Activated B cell treated with CpG ODN at 0.5 μM for 24 hours (primary cell): Measurements from ENCODE around the gene TASP1. TPM values are rescaled to one million over a fixed set of nuclear protein-coding genes. Genes with fewer than 3 reads are reported as not detected.

Experiments used
- ATAC-seq: fragments of 200-7000 bp; cut with Tn5 transposase; one replicate; pipeline ENCODE4 v1.10.0; 2021; ENCODE audit warnings: low read depth, mild to moderate bottlenecking, moderate library complexity
- CTCF ChIA-PET: fragments of 350-600 bp; sonication (Branson Sonifier 250); formaldehyde crosslinking; loops from one replicate; lab custom pipeline; 2021; ENCODE audit warnings: antibody characterized with exemption; lab: Charles Lee
- POLR2A ChIA-PET: fragments of 350-600 bp; sonication (Branson Sonifier 250); formaldehyde crosslinking; loops from one replicate; lab custom pipeline; 2021; ENCODE audit warnings: antibody characterized with exemption; lab: Charles Lee
- DNase-seq: peaks from one replicate; pipeline ENCODE4 v3.0.0; 2022
- H3K27ac Mint-ChIP-seq: one replicate; pipeline ENCODE4 v1.8.0; 2020; ENCODE audit warnings: mixed read lengths
- H3K27me3 Mint-ChIP-seq: one replicate; pipeline ENCODE4 v1.8.0; 2021; ENCODE audit warnings: mixed read lengths
- H3K36me3 Mint-ChIP-seq: one replicate; pipeline ENCODE4 v1.8.0; 2021; ENCODE audit warnings: low read depth, mixed read lengths
- H3K4me1 Mint-ChIP-seq: one replicate; pipeline ENCODE4 v1.8.0; 2021; ENCODE audit warnings: mixed read lengths
- H3K4me3 Mint-ChIP-seq: one replicate; pipeline ENCODE4 v1.8.0; 2020; ENCODE audit warnings: mild to moderate bottlenecking, mixed read lengths
- H3K9me3 Mint-ChIP-seq: one replicate; pipeline ENCODE4 v1.8.0; 2020; ENCODE audit warnings: mixed read lengths
- CTCF ChIP-seq: fragments of 200-600 bp; IDR thresholded peaks from one replicate; pipeline ENCODE4 v1.8.0; 2022; ENCODE audit warnings: antibody characterized with exemption, mild to moderate bottlenecking
- intact Hi-C: fragments of 100-400 bp; cut with micrococcal nuclease; formaldehyde crosslinking; loops from one replicate; pipeline ENCODE4 v1.15.1; 2024
- total RNA-seq: library from RNA; stranded (reverse); gene quantifications from 2 replicates; pipeline ENCODE4 v1.2.3, GENCODE V29; 2022

The TASP1 gene
- total RNA-seq, 1 donor from 2014 or later = 20.6 TPM

GRCh38 chr20:13344671-13345070, 294.1 kb downstream of the TASP1 start:
- Mint-ChIP-seq H3K4me3 (no peak overlapping the region), H3K27ac (no peak overlapping the region), H3K4me1 (no peaks in the 10 kb centered on the region), H3K27me3 (peaks cover 3% of the 10 kb centered on the region), H3K36me3 (no peaks in the 10 kb centered on the region), H3K9me3 (no peaks in the 10 kb centered on the region)
- TF ChIP-seq CTCF = no peak
- ATAC-seq (no peak), DNase-seq (no peak)
- POLR2A ChIA-PET = no interaction called here
- intact Hi-C loops = no loop called here
- CTCF ChIA-PET = no interaction called here

GRCh38 chr20:13342469-13343242, 296.1 kb downstream of the TASP1 start:
- no peak for DNase-seq
- no peaks in the 10 kb centered on the region for H3K9me3 Mint-ChIP-seq
- no peak for ATAC-seq
- CTCF ChIA-PET = no interaction called here
- H3K4me3 Mint-ChIP-seq = no peak overlapping the region
- TF ChIP-seq CTCF = no peak
- POLR2A ChIA-PET = no interaction called here
- peaks cover 3% of the 10 kb centered on the region for H3K27me3 Mint-ChIP-seq
- H3K27ac Mint-ChIP-seq = no peak overlapping the region
- no peaks in the 10 kb centered on the region for H3K36me3 Mint-ChIP-seq
- intact Hi-C loops = no loop called here
- no peaks in the 10 kb centered on the region for H3K4me1 Mint-ChIP-seq

DNA sequence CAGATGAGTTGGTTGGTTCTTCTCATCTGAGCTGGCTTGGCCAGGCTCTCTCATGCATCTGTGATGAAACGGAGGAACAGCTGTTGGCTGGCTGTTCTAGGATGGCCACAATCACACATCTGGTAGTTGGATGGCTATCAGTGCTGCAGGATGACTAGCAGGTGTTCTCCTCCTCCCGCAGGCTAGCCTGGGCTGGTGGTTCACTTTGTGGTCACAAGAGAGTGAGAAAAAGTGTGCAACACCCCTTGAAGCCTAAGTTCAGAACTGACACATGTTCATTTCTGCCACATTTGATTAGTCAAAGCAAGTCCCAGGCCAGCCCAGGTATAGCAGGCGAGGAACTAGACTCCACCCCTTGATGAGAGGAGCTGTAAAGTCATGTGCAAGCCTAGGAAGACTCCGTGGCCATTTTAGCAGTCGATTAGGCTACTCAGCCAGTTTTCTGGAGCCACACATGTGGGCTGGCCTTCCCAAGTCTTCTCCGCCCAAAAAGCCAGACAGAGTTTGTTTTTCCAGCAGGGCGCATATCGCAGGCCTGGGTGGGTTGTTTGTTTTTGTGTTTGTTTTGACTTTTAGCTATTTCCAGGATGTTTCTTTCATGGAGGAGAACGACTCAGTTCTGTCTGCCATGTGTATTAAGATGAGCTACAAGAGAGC, 296.9 kb downstream of the TASP1 start:
- Mint-ChIP-seq H3K36me3 (no peaks in the 10 kb centered on the region), H3K4me3 (no peak overlapping the region), H3K9me3 (no peaks in the 10 kb centered on the region), H3K4me1 (no peaks in the 10 kb centered on the region), H3K27ac (no peak overlapping the region), H3K27me3 (peaks cover 3% of the 10 kb centered on the region)
- DNase-seq = no peak
- ChIA-PET CTCF (no interaction called here), POLR2A (no interaction called here)
- ATAC-seq = no peak
- no peak for TF ChIP-seq CTCF
- intact Hi-C loops = no loop called here

DNA sequence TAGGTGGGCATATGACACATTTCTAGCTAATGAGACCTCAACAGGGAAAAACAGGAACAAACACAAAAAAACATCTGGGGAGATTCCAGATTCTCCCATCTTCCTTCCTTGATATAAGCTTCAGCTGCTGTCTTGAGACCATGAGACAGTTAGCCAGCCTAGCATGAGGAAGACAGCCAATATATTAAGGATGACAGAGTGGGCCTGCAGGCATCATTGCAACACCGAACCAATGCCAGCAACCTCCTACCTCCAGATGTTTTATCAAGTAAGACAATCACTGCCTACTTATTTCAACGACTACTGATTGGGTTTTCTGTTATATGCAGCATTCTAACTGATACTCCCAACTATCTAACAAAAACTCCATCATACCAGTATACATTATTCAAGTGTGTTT, 298.6 kb downstream of the TASP1 start:
- intact Hi-C loops = no loop called here
- H3K27ac Mint-ChIP-seq = no peak overlapping the region
- no peak overlapping the region for H3K4me3 Mint-ChIP-seq
- H3K27me3 Mint-ChIP-seq = peaks cover 3% of the 10 kb centered on the region
- H3K36me3 Mint-ChIP-seq = no peaks in the 10 kb centered on the region
- TF ChIP-seq CTCF = no peak
- POLR2A ChIA-PET = no interaction called here
- DNase-seq = no peak
- ATAC-seq = no peak
- CTCF ChIA-PET = no interaction called here
- H3K4me1 Mint-ChIP-seq = no peaks in the 10 kb centered on the region
- H3K9me3 Mint-ChIP-seq = no peaks in the 10 kb centered on the region

Other genes starting within 250 kb of the TASP1 start
- 15.5 and 15.8 TPM in 2 replicates for gene ESF1, start 146.0 kb upstream of the TASP1 start, total RNA-seq
- gene NDUFAF5, start 146.1 kb upstream of the TASP1 start, total RNA-seq = 22.7 and 29.8 TPM in 2 replicates